ENCODE data around the gene DTL. TPM values are rescaled to one million over a fixed set of nuclear protein-coding genes. Genes with fewer than 3 reads are reported as not detected.

DTL gene
- total RNA-seq, 1 experiment from 2014 or later: 73.0 TPM

DNA sequence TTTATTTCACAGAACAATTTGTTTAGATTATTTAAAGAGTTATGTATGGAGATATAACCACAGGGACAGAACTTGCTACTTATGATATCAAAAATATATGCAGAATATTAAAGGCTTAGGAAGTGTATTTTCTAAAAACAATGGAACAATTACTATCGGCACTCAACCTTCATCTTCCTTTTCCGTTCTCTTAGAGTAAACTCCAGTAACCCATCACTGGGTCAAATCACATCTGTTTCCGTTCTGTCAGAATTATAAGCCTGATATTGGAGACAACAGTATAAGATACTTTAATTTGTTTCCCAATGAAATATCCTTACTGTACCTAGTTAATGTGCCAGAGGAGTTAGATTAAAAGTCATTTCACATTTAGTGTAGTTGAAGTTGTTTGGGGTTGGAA lies 32.2 kb downstream of the DTL start:
- no peaks in the 10 kb centered on the region for H3K79me1 ChIP-seq (ENCODE audit: insufficient read depth, low read depth, low read length, poor library complexity, severe bottlenecking)
- H2BK15ac ChIP-seq (ENCODE audit: low read depth, low read length): no peak overlapping the region
- H4K5ac ChIP-seq (ENCODE audit: insufficient read length, low read depth, low read length): no peak overlapping the region
- H3K27ac ChIP-seq (ENCODE audit: insufficient read length, low read depth, low read length): no peak overlapping the region
- no peak overlapping the region for H4K8ac ChIP-seq (replicated peaks; ENCODE audit: insufficient read length, low read depth, low read length)
- no peak overlapping the region for H2BK12ac ChIP-seq (ENCODE audit: insufficient read length, low read depth, low read length)
- Mint-ChIP-seq H3K9me3 (no peaks in the 10 kb centered on the region), H3K27me3 (ENCODE audit: low read depth) (no peaks in the 10 kb centered on the region), H3K27ac (no peak overlapping the region), H3K4me3 (no peak overlapping the region), H3K36me3 (ENCODE audit: insufficient read depth in 1 of 3, low read depth in 3 of 3) (peaks cover 36 to 81% (median 77%) of the 10 kb centered on the region in 3 experiments; a peak in 6 of 7 replicates), H3K4me1 (no peaks in the 10 kb centered on the region)
- H3K4ac ChIP-seq (ENCODE audit: low read depth, low read length): no peak overlapping the region
- no peaks in the 10 kb centered on the region for H4K20me1 ChIP-seq (ENCODE audit: control insufficient read depth, insufficient read depth, insufficient read length)
- TF ChIP-seq, protein P1, sequence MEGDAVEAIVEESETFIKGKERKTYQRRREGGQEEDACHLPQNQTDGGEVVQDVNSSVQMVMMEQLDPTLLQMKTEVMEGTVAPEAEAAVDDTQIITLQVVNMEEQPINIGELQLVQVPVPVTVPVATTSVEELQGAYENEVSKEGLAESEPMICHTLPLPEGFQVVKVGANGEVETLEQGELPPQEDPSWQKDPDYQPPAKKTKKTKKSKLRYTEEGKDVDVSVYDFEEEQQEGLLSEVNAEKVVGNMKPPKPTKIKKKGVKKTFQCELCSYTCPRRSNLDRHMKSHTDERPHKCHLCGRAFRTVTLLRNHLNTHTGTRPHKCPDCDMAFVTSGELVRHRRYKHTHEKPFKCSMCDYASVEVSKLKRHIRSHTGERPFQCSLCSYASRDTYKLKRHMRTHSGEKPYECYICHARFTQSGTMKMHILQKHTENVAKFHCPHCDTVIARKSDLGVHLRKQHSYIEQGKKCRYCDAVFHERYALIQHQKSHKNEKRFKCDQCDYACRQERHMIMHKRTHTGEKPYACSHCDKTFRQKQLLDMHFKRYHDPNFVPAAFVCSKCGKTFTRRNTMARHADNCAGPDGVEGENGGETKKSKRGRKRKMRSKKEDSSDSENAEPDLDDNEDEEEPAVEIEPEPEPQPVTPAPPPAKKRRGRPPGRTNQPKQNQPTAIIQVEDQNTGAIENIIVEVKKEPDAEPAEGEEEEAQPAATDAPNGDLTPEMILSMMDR (conservative IDR thresholded peaks at IDR 0.05): no peak
- no peak overlapping the region for H2AFZ ChIP-seq (ENCODE audit: low read length)
- no peak overlapping the region for H3K23ac ChIP-seq (ENCODE audit: insufficient read length, low read depth, low read length)
- no peak overlapping the region for H2AK5ac ChIP-seq (ENCODE audit: insufficient read length, low read length)
- H3K4me2 ChIP-seq (ENCODE audit: insufficient read depth, insufficient read length, low read length): no peak overlapping the region
- DNase-seq: no peak
- no peak overlapping the region for H3K9ac ChIP-seq (ENCODE audit: extremely low read depth, insufficient read length, low read length)
- H3K14ac ChIP-seq (ENCODE audit: insufficient read depth, low read length): no peak overlapping the region
- no peak overlapping the region for H2BK20ac ChIP-seq (ENCODE audit: low read depth, low read length, poor library complexity, severe bottlenecking)
- no peak overlapping the region for H3K56ac ChIP-seq (ENCODE audit: insufficient read length, low read depth, low read length)
- no peaks in the 10 kb centered on the region for H3K79me2 ChIP-seq (ENCODE audit: insufficient read depth, low read length)
- no peaks in the 10 kb centered on the region for H3K27me3 ChIP-seq (ENCODE audit: insufficient read depth, low read length)
- H4K91ac ChIP-seq (ENCODE audit: insufficient read length, low read depth, low read length): no peak overlapping the region
- no peak overlapping the region for H3T11ph ChIP-seq (ENCODE audit: low read length)
- no peaks in the 10 kb centered on the region for H3K9me3 ChIP-seq (ENCODE audit: control insufficient read depth, low read depth, low read length)
- H3K4me1 ChIP-seq (ENCODE audit: insufficient read depth, low read length): no peaks in the 10 kb centered on the region
- H3K18ac ChIP-seq (ENCODE audit: insufficient read length, low read depth, low read length): no peak overlapping the region
- H2BK120ac ChIP-seq (ENCODE audit: low read depth, low read length, poor library complexity, severe bottlenecking): no peak overlapping the region
- no peaks in the 10 kb centered on the region for H3K23me2 ChIP-seq (ENCODE audit: insufficient read length, low read depth, low read length, poor library complexity, severe bottlenecking)
- no CpG with 5 or more reads among the region's 3 CpGs for WGBS (ENCODE audit: extremely low coverage, insufficient read length, low lambda C conversion rate)
- H2BK5ac ChIP-seq (ENCODE audit: insufficient read length, low read length): no peak overlapping the region

Measured in H9 (cell line).